Small intestine (tissue), 7 donors: Measurements from ENCODE around the gene CHST7. TPM values are rescaled to one million over a fixed set of nuclear protein-coding genes. Genes with fewer than 3 reads are reported as not detected.

Experiments used
- DNase-seq, 2 donors: peaks; one replicate each; pipeline versions ENCODE4 v3.0.0 to v3.0.0-alpha.2; 2013
- FAIRE-seq: peaks from 2 replicates; lab custom pipeline; 2012; peaks lifted over from hg19 to GRCh38; lab: Jason Lieb, UNC
- H3K27ac ChIP-seq, 3 donors: one replicate each; pipeline ENCODE4 v1.5.1; 2013; ENCODE audit warnings: low read length in 2 of 3, mild to moderate bottlenecking in 2 of 3, control low read depth in 1 of 3, inconsistent platforms in 1 of 3, low read depth in 1 of 3, moderate library complexity in 1 of 3
- H3K27me3 ChIP-seq, 3 donors: one replicate each; pipeline ENCODE4 v1.6.1; 2013; ENCODE audit warnings: low read length in 3 of 3, inconsistent platforms in 1 of 3; ENCODE audit not compliant: control insufficient read depth in 3 of 3, insufficient read depth in 3 of 3
- H3K36me3 ChIP-seq, 3 donors: one replicate each; pipeline ENCODE4 v1.6.1; 2013; ENCODE audit warnings: low read length in 3 of 3, inconsistent platforms in 1 of 3, low read depth in 1 of 3, mild to moderate bottlenecking in 1 of 3, moderate library complexity in 1 of 3; ENCODE audit not compliant: control insufficient read depth in 3 of 3, insufficient read depth in 2 of 3
- H3K4me1 ChIP-seq, 3 donors: one replicate each; pipeline ENCODE4 v1.6.1; 2013; ENCODE audit warnings: low read length in 2 of 3, inconsistent platforms in 1 of 3, low read depth in 1 of 3, mild to moderate bottlenecking in 1 of 3, moderate library complexity in 1 of 3; ENCODE audit not compliant: control insufficient read depth in 3 of 3, insufficient read depth in 2 of 3
- H3K4me3 ChIP-seq, 3 donors: one replicate each; pipeline ENCODE4 v1.5.1; 2013; ENCODE audit warnings: low read length in 3 of 3, control low read depth in 1 of 3, inconsistent platforms in 1 of 3, low read depth in 1 of 3, mild to moderate bottlenecking in 1 of 3, moderate library complexity in 1 of 3
- H3K9me3 ChIP-seq, 2 donors: one replicate each; pipeline ENCODE4 v1.6.1; 2013; ENCODE audit warnings: low read depth in 1 of 2, low read length in 1 of 2; ENCODE audit not compliant: control insufficient read depth in 2 of 2, insufficient read depth in 1 of 2
- WGBS, 3 donors: extraction: QIAGEN DNeasy Blood & Tissue Kit; methylation state at CpG; one replicate each; pipeline ENCODE4 v1.1.7; 2013; 5-methylcytosine and 5-hydroxymethylcytosine counted together
- polyA plus RNA-seq, 4 donors: library from polyadenylated mRNA; stranded (reverse) in 3 of 4; unstranded in 1 of 4; fragments of 200-250 nt in 3 of 4; fragments of 120-200 nt in 1 of 4; gene quantifications; one replicate each; pipeline versions ENCODE4 v1.2.1 to v1.2.3, GENCODE V29; 2013
- donor health status: healthy with polysubstance abuse.
- donor health status: control.
- donor health status: control.
- donor health status: Bipolar disorder and iron deficiency.
- donor health status: healthy.

The CHST7 gene
- polyA plus RNA-seq, 4 donors: 0.54 to 3.8 (median 1.1) TPM; not detected in 1

GRCh38 chrX:46545111-46546005 is 28.2 kb upstream of the CHST7 start, which contains the start of gene ZNF674:
Gene ZNF674 (minus strand): TSS chrX:46545421. CDS start chrX:46542087, 3,334 bp downstream.
- H3K36me3 ChIP-seq: peaks cover 0 to 8% (median 0%) of the 10 kb centered on the region in 3 donors
- H3K27ac ChIP-seq: peak within 1 kb of the TSS; percentile 70 to 96 (median 86)
- WGBS, 3 donors: 1 to 43% (median 15%) methylated on average over 53 to 57 of the region's 57 CpGs
- DNase-seq (peak; percentile 91 to 94), FAIRE-seq (no peak)
- H3K9me3 ChIP-seq: no peaks in the 10 kb centered on the region
- peaks cover 0 to 2% (median 0%) of the 10 kb centered on the region in 3 donors for H3K4me1 ChIP-seq
- peak within 1 kb of the TSS; percentile 64 to 95 (median 73) for H3K4me3 ChIP-seq
- H3K27me3 ChIP-seq: no peaks in the 10 kb centered on the region

DNA sequence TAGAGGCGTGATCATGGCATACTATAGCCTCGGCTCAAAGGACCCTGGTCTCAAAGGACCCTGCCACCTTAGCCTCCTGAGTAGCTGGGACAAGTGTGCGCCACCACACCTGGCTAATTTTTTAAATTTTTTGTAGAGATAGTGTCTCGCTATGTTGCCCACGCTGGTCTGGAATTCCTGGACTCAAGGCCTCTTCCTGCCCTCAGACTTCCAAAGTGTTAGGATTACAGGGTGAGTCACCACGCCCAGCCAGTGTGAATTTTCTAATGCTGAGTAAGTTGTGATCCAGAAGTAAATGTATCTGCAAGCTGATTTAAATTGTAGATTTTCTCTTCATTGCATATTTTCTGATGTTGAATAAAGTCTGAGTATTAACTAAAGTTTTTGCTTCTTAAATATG is 25.7 kb upstream of the CHST7 start:
- Histone ChIP-seq H3K4me3 (no peak overlapping the region), H3K27me3 (no peaks in the 10 kb centered on the region), H3K36me3 (peaks cover 0 to 8% (median 0%) of the 10 kb centered on the region in 3 donors), H3K4me1 (peaks cover 0 to 2% (median 0%) of the 10 kb centered on the region in 3 donors), H3K27ac (no peak overlapping the region), H3K9me3 (no peaks in the 10 kb centered on the region)
- DNase-seq (no peak), FAIRE-seq (no peak)
- 76 to 86% (median 86%) methylated on average over 6 of the region's 6 CpGs for WGBS, 3 donors

GRCh38 chrX:46549914-46550313 is 23.7 kb upstream of the CHST7 start:
- FAIRE-seq: no peak
- no peaks in the 10 kb centered on the region for H3K9me3 ChIP-seq

DNA sequence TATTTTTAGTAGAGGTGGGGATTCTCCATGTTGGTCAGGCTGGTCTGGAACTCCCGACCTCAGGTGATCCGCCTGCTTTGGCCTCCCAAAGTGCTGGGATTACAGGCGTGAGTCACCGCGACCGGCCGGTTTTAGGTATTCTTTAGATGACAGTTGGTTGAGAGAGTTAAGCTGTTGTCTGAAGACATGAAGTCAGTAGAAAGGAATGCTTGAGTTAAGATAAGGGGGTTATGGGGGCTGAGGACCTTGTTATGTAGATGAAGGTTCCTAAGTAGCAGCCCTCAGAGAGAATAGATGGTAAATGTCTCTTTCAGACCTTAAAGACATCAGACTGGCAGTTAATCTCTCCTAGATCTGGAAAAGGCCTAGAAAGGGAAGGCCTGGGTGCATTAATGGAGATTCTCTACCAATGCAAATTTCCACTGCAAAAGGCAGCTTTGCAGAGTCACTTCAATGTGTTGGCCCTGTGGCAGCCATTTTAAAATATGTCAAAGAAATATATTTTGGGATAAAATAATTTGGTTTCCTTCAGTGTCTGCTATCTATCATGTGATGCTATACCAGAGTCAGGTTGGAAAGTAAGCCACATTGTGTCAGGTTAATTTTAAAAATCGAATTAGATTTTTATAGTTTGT is 22.0 kb upstream of the CHST7 start:
- Histone ChIP-seq H3K27ac (no peak overlapping the region), H3K4me3 (no peak overlapping the region), H3K27me3 (no peaks in the 10 kb centered on the region), H3K4me1 (peaks cover 0 to 2% (median 0%) of the 10 kb centered on the region in 3 donors), H3K36me3 (peaks cover 0 to 5% (median 0%) of the 10 kb centered on the region in 3 donors), H3K9me3 (no peaks in the 10 kb centered on the region)
- no peak for FAIRE-seq
- DNase-seq: no peak
- WGBS, 3 donors: 79 to 81% (median 80%) methylated on average over 8 of the region's 8 CpGs

More at GRCh38 chrX:46549914-46550313, 23.7 kb upstream of the CHST7 start:
- 79 to 93% (median 81%) methylated on average over 1 of the region's 1 CpG for WGBS, 3 donors
- Histone ChIP-seq H3K27ac (no peak overlapping the region), H3K36me3 (peaks cover 0 to 5% (median 0%) of the 10 kb centered on the region in 3 donors), H3K27me3 (no peaks in the 10 kb centered on the region), H3K4me3 (no peak overlapping the region), H3K4me1 (peaks cover 0 to 2% (median 0%) of the 10 kb centered on the region in 3 donors)
- DNase-seq: no peak

- FAIRE-seq (no peak), DNase-seq (no peak)
- WGBS, 3 donors: 85 to 95% (median 93%) methylated on average over 5 of the region's 5 CpGs
- no peak overlapping the region for H3K27ac ChIP-seq
- H3K36me3 ChIP-seq: no peaks in the 10 kb centered on the region
- no peaks in the 10 kb centered on the region for H3K27me3 ChIP-seq
- no peaks in the 10 kb centered on the region for H3K9me3 ChIP-seq
- H3K4me1 ChIP-seq: no peaks in the 10 kb centered on the region
- H3K4me3 ChIP-seq: no peak overlapping the region
Observed at GRCh38 chrX:46553935-46554334, 19.6 kb upstream of the CHST7 start.

GRCh38 chrX:46554942-46555341 is 18.6 kb upstream of the CHST7 start:
- no peaks in the 10 kb centered on the region for H3K4me1 ChIP-seq
- H3K4me3 ChIP-seq: no peak overlapping the region
- no peaks in the 10 kb centered on the region for H3K27me3 ChIP-seq
- no peak for FAIRE-seq
- H3K9me3 ChIP-seq: no peaks in the 10 kb centered on the region
- H3K36me3 ChIP-seq: no peaks in the 10 kb centered on the region
- WGBS, 3 donors: 37 to 53% (median 42%) methylated on average over 2 of the region's 2 CpGs
- H3K27ac ChIP-seq: no peak overlapping the region
- DNase-seq: peak in 1 of 2 donors; percentile 5

- no peak for FAIRE-seq
- Histone ChIP-seq H3K27me3 (no peaks in the 10 kb centered on the region), H3K27ac (no peak overlapping the region), H3K4me1 (no peaks in the 10 kb centered on the region), H3K36me3 (no peaks in the 10 kb centered on the region), H3K9me3 (no peaks in the 10 kb centered on the region), H3K4me3 (no peak overlapping the region)
- DNase-seq: no peak
- WGBS, 3 donors: 82 to 84% (median 83%) methylated on average over 3 of the region's 3 CpGs
Observed at GRCh38 chrX:46559062-46559461, 14.5 kb upstream of the CHST7 start.

DNA sequence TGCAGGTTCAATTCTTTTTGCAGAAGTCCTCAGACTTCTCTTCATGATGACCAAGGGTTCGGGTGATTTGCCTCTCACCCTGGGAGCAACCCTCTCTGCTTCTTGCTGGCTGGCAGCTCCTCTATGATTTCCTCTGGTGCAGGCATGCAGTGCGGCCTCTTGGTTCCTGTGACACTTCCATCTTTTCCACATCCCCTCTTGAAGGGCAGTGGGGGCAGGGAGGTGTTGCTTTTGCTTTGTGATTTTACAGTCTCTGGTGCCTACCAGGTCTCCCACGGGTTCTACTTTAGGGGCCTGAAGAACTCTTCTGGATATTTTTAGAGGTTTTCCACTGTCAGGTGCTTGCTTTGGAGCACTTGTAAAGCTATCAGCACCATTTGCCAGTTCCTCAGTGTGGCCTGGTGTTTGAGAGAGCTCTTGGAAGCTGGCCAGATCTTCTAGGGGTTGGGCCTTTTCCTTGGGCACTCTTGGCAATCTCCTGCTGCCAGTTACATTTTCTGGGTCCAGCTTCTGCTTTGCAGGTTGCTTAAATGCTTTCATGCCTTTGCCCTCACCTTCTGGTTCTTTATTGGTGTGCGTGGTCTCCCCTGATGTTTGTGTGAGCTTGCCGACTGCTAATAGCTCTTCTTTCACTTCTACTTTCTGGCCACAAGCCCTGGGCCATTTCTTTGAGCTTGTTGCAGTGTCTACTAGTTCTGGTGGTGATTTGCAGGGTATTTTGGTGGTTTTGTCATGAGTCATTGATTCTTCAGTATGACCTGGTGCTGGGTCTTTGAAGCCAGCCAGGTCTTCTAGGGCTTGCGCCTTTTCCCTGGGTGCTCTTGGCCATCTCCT is 11.5 kb upstream of the CHST7 start:
- Histone ChIP-seq H3K27me3 (no peaks in the 10 kb centered on the region), H3K36me3 (no peaks in the 10 kb centered on the region), H3K4me1 (no peaks in the 10 kb centered on the region), H3K4me3 (no peak overlapping the region), H3K27ac (peak overlapping the region in 1 of 3 donors; percentile 16), H3K9me3 (no peaks in the 10 kb centered on the region)
- WGBS, 3 donors: 63 to 75% (median 64%) methylated on average over 6 of the region's 6 CpGs
- DNase-seq (peak in 1 of 2 donors; percentile 12), FAIRE-seq (no peak)
